Activated T-cell treated with anti-CD3 and anti-CD28 coated beads, Interleukin-2, amount 50 U/mL, for 1 hour (primary cell): ENCODE data around the gene MTA1.
A peak's percentile ranks its signal among the peaks of the same experiment; 100 is the strongest.

ENCODE experiments used
- DNase-seq: peaks from one replicate; pipeline ENCODE4 v3.0.0-alpha.2; 2020

Gene MTA1

DNA sequence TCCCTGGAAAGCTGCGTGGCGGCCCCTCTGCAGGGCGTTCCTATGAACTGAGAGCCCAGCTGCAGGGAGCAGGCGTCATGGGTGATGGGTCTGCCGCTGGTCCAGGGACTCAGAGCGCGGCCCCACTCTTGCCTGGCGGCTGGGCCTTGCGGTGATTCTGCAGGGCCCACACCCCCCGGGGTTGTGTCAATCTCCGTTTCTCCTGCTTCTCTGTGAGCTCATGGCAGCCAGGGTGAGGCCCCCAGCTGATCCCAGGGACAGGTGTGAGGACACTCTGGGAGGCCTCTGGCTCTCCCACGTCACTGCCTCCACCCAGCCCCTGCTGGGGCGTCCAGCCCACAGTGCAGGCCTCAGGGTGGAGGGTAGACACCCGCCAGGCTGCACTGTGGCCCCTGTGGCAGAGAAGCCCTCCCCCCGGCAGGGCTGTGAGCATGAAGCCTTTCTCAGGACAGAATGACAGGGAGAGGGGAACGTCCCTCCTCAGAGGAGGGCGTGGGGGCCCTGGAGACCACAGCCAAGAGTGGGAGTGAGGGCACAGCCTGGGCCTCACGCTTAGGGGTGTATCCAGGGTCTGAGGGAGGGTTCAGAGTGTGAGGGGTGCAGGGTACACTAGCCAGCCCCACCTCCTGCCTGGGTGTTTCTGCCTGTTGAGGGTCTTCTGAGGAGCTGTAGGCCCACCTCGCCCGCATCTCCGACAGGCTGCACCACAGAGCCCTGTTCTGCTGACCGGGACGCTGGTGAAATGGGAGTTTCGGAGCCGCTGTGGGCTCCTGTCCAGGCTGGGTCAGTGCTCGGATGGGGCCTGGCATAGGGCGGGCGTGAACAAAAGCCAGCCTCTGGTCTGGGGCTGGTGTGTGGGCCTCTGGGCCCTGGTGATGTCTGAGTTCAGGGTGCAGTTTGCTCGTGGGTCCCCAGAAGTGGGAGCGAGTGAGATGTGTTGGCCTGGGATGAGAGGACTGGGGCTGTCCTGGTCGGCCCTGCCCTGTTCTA is 28.3 kb downstream of the MTA1 start:
- no peak for DNase-seq

DNA sequence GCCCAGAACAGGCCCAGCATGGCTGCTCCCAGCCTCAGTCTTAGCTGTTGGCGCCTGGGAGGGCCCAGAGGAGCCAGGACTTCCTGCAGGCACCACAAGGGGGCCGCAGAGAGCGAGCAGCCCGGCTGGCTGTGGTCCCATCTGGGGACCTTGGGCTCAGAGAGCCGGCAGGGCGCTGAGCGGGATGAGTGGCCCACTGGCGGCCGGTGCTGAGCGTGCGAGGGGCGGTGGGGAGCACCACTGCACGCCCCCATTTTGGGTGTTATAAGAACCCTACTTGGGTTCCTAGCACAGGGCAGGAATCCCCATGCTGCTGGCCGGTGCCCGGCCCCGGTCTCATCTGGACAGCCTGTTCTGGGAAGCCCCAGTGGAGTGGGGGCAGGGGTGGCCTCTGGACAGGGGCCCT is 29.1 kb downstream of the MTA1 start:
- peak; percentile 80 for DNase-seq

DNA sequence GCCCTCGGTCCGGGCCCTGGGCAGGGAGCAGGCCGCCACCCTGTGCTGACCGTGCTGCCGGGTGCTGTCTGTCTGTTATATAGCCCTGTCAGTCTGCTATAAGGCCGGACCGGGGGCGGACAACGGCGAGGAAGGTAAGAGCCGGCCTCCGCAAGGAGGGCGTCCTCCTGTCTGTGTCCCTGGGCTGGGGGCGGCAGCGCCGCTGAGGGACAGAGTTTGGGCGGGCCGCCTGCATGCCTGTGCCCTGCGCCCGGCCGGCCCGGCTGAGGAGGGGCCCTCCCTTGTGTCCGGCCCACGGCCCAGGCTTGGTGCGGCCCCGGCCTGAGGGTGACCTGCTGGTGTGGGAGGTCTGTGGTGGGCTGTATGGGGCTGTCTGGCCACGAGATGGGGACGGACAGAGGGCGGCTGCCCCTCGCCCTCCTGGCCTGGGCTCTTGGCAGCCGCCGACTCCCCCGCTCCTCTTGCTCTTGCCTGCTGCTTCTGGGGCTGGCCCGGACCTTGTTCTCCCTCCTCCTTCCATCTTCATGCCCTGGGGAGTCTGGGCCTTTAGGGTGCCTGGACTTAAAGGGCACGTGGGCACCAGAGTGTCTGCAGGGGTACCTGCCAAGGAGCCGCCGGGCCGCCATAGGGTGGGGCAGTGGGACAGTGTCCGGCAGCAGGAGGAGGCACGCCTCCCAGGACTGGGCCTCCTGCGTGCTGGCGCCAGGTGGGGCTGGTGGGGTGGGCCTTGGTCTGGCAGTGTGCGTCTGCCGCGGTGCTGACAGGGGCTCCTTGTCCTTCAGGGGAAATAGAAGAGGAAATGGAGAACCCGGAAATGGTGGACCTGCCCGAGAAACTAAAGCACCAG is 29.9 kb downstream of the MTA1 start:
- DNase-seq = no peak

DNA sequence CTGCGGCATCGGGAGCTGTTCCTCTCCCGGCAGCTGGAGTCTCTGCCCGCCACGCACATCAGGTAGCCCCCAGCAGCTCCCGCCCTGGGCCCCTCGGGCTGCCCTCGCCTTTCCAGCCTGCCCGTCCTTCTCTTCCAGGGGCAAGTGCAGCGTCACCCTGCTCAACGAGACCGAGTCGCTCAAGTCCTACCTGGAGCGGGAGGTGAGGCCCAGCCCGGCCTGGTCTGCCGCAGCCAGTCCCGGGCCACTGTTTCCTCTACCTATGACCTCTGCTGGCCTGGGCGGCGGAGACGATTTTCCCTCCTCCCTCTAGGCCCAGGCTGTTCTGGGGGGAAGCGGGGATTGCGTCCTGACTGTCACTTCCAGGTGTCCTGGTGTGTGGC is 30.5 kb downstream of the MTA1 start:
- no peak for DNase-seq

DNA sequence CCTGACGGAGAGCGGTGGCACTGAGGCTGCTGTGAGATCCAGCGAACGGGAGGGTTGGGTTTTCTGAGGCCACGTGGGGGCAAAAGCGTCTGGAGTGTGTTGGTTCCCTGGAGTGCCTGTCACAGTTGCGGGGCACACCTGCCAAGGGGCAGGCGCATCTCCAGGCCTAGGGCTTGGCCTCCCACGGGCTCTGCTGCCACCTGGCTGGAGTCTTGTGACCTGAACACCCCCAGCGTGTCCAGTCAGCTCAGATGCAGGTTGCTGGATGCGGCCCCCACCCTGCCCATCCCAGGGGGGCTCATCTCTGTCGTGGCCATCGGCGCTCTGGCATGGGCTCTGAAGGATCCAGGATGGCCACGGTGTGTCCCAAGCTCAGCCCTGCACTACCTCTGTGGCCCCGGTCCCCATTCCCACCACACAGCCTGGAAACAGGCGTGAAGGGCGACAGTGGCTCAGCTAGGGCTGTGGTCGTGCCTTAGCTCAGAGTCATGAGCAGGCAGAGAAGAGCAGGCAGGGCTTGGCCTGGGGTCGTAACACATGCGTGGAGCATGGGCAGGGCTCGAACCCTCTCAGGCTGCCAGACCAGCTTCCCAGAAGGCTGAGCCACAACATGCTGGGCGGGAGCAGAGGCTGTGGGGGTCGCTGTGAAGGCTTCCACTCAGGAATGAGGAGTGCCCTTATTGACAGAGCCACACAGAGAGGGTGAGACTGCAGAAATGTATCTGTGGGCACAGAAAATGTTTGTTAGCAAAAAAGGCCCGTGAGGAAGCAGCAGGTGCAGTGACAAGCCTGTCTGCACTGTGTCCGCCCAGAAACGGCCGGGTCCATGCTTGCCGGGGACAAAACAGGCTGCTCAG is 31.5 kb downstream of the MTA1 start:
- no peak for DNase-seq

DNA sequence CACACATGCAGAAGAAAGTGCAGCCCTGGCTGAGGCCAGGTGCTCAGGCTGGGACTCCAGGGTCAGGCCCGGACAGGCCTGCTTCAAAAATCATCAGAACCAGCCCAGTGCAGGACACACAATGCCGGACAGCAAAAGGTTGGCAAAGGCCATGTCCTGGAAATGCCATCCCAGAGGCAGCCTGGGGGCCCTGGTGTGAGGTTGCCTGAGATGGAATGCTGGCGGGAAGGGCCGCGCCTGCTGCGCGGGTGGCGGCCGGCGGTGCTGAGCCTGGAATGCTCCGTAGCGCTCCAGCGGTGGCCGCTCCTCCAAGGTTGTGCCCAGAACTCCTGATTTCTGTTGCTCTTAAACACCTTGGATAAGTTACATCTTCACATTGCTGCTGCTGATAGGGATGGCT is 33.3 kb downstream of the MTA1 start:
- DNase-seq = no peak

DNA sequence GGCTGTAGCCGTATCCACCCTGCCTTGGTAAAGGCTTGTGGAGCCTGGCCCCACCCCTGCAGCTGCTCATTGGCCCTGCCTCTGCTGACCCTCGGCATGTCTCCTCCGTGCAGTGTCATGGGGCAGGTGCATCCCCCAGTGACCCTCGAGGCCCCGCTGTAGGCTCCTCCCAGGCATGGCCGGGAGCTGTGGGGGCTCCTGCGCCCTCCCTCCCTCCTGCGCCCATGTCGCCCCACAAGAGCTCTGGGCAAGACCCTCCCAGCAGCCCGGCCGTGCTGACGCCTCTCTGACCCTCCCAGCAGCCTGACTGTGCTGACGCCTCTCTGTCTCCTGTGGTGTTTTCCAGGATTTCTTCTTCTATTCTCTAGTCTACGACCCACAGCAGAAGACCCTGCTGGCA is 34.2 kb downstream of the MTA1 start:
- no peak for DNase-seq

DNA sequence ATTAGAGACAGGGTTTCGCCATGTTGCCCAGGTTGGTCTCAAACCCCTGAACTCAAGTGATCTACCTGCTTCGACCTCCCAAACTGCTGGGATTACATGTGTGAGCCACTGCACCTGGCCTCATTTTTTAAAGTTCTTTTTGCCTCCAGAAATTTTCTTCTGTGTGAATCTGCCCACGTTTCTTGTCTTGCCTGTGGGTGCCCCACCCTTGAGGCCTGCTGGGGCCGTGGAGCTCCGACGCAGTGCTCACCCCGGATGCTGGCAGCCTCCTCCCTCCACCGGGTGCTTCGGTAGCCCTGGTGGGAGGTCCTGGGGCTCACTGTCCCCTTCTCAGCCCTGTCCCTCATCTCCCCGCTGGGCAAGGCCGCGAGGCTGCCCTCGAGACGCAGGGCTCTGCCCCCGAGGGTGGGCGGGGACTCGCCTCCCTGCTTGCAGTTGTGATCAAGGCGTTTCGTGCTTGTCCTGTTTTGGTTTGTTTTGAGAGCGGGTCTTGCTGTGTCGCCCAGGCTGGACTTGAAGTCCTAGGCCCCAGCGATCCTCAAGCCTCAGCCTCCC is 35.5 kb downstream of the MTA1 start:
- DNase-seq = no peak

DNA sequence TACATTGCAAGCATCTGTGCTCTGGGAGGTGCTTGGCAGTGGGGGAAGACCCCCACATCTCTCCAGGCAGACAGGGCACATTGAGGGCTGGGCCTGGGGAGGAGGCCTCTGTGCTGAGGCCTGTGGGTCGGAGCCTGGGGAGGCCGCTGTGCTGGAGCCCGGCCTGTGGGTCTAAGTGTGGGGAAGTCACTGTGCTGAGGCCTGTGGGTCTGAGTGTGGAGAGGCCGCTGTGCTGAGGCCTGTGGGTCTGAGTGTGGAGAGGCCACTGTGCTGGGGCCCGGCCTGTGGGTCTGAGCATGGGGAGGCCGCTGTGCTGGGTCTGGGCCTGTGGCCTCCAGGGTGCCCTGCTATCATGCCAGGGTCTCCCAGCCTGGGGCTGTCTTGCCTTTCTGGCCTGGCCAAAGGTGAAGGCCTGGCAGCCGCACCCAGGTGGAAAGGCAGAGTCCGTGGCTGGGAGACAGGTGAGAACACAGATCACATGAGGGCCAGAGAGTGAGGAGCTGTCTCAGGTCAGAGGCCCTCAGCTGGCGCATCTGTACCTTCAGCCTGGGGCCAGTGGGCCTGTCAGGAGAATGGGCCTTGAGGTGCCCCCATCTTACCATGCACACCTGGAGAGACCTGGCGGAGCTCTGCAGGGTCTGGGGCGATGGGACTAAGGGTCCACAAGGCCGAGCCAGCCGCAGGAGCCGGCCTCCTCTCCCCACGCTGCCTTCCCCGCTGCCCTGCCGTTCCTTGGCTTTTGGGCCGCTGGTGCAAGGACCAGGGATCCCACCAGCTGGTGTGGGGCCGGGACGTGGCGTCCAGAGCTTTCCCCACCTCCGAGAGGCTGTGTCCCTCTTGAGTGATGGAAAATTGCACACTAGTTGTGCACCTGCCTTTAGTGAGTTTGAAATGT is 36.4 kb downstream of the MTA1 start:
- DNase-seq = no peak

DNA sequence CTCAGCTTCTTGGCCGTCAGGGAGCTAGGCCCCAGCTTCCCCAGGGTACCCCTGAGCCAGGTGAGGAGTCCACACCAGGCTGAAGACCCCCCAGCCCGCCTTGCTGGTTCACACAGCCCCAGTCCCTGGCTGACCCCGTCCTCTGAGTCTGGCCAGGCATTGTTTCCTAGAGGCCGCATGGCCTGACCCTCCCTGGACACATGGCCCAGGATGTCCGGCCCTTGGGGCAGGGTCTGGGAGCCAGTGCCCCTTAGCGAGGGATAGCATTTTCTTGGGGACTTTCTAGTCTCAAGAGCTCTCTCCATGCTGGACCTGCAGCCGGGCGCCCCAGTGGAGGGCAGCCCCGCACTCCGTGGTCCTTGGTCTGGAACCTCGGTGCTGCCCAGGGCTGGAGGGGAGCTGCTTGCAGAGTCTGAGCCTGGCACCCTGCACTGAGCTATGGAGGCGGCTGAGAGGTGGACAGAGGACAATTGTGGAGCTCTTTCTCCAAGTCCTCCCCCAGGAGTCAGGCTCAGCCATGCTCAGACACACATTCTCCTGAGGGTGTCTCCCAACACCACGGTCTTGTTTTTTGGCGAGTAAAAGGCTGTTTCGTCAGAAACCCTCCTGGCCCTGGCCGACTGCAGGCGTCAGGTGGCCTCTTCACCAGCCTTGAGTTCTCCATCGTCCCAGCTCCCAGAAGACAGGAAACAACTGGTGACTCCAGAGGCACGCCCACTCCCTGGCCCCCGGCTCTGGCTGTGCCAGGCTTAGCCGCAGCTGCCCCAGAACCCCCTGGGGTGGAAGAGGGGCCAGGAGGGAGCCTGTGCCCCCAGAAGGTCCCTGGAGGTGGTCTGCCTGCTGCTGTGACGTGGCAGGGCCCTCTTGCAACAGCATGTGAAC is 37.4 kb downstream of the MTA1 start:
- no peak for DNase-seq

DNA sequence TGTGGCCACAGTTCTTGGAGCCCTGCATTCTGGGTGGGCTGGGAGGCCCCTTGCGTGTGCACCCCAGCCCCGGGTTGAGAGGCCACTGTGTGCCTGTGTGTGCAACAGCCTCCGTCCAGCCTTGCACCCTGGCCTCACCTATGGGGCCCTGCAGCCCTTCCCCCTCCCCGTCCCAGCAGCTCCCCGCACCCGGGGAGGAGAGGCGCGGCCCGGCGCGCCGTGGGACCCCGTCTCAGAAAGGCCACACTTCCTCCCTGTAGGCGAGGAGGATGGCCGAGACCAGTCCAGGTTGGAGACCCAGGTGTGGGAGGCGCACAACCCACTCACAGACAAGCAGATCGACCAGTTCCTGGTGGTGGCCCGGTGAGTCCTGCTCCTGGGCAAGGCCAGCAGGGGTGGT is 38.4 kb downstream of the MTA1 start:
- no peak for DNase-seq

DNA sequence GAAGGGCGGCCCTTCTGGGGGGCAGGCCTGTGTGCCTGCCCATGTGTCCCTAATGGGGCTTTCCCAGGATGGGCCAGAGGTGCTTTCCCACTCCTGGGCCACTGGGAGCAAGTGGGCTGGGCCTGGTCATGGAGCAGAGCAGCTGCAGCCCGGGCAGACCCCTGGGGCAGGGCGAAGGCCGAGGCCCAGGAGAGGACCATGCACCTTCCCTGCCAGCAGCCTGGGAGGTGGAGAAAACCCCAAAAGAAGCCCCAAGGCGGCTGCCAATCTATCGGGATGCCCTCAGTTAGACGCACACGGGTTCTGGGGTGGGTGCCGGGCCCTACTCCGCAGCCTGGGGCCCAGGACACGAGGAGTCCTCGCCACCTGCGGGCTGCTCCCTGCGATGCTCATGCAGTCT is 38.9 kb downstream of the MTA1 start:
- no peak for DNase-seq

DNA sequence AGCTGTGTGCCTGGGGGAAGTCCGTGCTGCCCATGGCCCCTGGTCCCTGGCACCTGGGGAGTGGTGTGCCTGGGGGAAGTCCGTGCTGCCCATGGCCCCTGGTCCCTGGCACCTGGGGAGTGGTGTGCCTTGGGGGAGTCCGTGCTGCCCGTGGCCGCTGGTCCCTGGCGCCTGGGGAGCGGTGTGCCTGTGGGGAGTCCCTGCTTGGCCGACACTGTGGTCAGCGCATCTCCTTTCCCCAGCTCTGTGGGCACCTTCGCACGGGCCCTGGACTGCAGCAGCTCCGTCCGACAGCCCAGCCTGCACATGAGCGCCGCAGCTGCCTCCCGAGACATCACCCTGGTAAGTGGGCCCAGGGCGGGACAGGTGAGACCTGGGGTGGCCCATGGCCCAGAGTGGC is 40.5 kb downstream of the MTA1 start:
- DNase-seq = no peak

DNA sequence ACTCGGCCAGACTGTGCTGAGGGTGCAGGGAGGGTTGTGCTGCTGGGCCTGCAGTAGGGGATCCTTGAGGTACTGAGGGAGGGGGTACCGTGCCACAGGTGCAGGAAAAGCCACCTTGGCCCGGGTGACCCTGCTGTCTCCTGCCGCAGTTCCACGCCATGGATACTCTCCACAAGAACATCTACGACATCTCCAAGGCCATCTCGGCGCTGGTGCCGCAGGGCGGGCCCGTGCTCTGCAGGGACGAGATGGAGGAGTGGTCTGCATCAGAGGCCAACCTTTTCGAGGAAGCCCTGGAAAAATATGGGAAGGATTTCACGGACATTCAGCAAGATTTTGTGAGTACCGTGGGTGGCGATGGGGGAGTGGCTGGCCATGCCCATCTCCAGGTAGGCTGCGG is 41.0 kb downstream of the MTA1 start:
- DNase-seq = no peak

DNA sequence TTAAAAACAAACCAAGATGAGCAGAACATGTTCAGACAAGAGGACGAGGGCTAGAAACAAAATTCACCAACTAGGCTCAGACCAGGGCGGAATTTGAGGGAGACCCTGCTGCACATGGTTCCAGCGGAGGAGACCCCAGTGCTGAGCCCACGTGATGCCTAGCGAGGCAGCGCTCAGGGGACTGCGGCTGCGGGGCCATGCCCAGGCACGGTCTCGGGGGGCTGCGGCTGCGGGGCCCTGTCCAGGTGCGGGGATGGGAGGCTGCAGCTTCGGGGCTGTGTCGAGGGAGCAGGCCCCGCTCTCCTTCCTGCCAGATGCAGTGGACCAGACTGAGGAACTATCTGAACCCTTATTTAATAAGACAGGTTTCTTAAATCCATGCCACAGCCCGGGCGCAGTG is 42.3 kb downstream of the MTA1 start:
- DNase-seq = no peak

DNA sequence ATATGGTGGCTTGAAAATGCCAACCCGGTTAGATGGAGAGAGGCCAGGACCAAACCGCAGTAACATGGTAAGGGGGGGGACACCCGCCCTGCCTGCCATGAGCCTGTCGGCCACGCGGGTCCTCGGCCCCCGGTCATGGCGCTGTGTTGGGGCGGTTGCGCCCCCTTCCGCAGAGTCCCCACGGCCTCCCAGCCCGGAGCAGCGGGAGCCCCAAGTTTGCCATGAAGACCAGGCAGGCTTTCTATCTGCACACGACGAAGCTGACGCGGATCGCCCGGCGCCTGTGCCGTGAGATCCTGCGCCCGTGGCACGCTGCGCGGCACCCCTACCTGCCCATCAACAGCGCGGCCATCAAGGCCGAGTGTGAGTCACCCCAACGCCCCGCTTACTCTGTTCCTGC is 44.9 kb downstream of the MTA1 start:
- DNase-seq = no peak

DNA sequence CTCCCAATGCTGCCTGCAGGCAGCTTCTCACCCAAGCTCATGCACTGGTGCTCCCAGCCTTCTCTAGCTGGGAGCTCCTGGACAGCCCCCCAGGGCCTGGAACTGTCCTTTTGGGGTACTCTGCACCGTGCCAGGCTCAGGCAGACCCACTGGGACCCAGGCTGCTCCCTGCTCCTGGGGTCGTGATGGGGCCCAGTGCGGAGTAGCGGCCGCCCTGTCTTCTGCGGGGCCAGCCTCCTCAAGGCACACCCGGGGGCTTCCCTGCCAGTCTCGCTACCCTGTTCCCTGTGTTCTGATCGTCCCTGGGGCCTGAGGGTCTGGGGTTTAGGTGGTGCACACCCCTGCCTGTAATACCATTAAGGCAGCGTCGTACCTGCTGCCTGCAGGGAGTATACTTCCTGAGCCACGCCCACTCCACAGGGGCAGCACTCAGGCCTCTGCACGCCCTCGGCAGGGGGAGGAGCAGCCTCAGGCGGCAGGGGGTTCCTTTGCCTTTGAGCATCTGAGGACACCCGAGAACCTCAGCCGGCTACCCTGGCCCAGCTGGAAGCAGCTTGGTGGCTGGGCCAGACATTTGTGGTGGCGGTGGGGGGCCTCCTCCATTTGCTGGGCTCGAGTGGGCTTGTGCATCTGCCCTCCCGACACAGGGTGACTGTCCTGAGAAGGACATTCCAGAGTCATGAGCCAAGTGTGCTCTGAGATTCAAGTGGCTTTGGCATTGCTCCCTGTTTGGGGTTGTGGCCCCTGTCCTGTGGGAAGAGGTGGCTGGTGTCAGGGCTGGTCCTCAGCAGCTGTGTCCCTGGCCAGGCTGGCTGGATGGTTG is 45.8 kb downstream of the MTA1 start:
- no peak for DNase-seq

DNA sequence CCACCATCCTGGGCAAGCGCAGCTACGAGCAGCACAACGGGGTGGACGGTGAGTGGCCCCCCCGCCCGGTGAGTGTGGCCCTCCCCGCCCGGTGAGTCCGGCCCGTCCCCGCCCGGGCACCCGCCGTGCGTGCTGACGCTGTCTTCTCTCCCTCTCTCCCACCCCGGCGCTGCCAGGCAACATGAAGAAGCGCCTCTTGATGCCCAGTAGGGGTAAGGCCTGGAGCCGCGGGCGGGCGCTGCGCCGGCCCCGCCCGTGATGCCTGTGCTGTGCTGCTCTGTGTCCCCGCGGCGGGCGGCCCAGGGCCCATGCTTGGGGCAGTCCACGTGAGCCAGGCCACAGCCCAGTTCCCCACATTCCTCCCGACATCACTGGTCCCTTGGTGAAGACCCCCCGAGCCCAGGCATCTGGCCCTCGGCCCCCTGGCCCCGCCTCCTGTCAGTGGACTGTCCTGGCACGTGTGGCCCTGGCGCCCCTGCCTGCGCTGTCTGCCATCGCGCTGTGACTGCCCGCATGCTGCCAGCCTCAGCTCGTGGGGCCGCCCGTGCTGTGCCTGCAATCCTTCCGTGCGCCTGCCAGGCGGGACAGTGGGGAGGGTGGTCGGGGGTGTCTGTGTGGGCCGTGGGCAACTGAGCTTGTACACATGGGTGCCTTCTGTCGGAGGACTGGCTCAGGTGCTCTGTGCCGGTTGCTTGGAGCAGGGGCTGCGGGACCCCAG is 47.1 kb downstream of the MTA1 start:
- no peak for DNase-seq
